Central memory CD4-positive, alpha-beta T cell (primary cell): ENCODE results near the gene SRC.

Experiments used
- DNase-seq: peaks from one replicate; pipeline ENCODE4 v3.0.0; 2022

The SRC gene

DNA sequence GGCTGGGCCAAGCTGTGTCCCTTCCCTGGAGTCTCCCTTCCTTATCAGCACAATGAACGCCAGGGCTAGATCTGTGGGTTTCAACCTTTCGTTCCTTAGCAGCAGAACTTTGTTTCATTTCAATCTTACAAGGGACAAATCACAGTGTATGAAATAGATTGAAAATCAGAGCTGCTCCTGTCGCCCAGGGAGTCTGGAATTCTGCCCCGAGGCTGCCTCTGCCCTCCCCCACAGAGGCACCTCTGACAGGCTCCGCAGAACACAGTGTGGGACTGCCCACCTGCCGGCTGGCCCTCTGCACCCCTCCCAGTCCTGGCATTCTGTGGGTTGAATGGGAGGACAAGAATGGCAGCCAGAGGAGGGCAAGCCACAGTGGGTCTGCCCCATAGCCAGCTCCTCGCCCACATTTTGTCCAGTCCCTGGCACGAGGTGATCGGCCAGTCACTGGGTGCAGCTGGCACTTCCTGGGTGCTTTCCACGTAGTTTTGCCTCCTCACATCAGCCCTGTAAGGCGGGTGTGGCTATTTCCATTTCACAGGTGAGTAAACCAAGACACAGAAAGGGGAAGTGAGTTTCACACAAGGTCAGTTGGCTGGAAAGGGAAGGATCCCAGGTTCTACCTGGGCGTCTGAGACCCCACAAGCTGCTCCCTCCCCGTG, 30.4 kb upstream of the SRC start:
- no peak for DNase-seq

DNA sequence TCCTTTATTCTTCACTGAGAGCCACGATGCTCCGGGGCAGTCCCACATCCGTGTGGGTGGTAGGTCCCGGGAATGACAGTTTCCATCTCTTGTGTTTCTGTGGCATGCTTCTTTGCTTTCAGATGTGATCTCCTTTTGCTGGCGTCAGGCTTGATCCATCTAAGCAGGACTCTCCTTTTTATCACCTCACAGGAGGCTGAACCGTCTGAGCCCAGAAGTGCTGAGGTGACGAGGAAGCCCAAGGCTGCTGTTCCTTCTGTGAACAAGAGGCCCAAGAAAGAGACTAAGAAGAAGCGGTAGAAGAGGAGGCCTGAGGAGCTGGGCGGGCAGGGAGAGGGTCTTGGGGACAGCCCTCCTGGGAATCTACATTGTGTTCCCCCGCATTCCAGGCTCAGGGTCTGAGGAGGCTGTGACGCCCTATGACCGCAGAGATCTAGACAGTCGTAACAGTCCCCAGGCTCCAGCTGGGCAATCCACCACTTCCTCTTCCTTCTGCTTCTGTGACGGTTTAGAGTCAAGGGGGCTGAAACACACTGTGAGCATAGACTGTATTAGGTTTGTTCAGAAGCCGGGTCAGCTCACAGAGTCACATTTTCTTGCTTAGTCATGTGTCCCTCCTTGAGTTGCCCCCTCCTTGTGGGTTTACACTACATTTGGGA, 29.7 kb upstream of the SRC start:
- no peak for DNase-seq

GRCh38 chr20:37316775-37317170, 29.2 kb upstream of the SRC start:
- no peak for DNase-seq

DNA sequence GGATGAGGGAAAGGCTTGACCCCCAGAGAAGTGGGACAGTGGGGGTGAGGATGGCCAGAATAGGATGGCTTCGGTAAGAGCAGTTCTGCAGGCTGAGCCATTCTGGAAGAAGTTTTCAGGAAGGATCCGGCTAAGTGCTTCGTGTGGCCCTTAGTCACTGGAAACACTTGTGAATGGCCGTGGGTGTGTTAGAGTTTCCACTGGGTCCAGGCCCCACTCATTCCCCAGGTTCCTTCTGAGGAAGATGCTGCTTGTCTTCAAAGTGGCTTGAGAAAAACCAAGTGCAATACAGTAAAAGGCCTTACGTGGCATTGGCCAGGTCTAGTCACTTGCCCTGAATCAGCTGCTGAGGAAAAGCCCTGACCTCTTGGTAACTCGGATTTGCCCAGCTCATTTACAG, 28.6 kb upstream of the SRC start:
- no peak for DNase-seq

- no peak for DNase-seq
Measured at GRCh38 chr20:37317994-37318640, 27.8 kb upstream of the SRC start.

DNA sequence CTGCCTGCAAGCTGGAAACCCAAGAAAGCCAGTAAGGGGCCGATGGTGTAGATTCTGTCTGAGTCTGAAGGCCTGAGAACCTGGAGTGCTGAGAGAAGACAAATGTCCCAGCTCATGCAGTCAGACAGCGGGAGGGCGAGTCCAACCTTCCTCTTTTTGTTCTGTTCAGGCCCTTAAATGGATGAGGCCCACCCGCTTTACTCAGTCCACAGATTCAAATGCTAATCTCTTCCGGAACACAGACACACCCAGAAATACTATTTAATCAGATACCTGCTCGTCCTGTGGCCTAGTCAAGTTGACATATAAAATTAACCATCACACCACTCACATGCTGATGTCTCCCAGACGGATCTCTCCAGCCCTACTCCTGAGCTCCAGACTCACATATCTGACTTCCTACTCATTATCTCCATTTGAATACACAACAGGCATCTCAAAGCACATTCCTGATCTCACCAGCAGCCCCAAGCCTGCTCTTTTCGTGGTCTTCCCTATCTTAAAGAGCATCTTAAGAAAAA, 26.7 kb upstream of the SRC start:
- no peak for DNase-seq

GRCh38 chr20:37323985-37324384, 22.0 kb upstream of the SRC start:
- no peak for DNase-seq

DNA sequence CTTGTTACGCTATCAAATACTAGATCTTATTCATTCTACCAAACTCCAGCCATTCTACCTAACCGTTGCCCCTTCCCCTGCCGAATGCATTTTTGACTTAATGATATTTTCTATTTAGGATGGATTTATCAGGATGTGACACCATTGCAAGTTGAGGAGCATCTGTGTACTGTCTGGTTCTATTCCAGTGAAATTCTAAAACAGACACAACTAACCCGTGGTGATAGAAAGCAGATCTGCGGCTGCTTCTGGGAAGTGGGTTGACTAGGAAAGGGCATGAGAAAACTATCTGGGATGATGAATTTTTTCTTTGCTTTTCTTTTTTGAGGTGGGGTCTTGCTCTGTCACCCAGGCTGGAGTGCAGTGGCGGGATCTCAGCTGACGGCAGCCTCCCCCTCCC, 20.7 kb upstream of the SRC start:
- no peak for DNase-seq

- DNase-seq, result no peak
Measured at GRCh38 chr20:37326666-37327065, 19.3 kb upstream of the SRC start.

- no peak for DNase-seq
Measured at GRCh38 chr20:37327748-37328147, 18.2 kb upstream of the SRC start.

- no peak for DNase-seq
Measured at GRCh38 chr20:37328149-37328945, 17.6 kb upstream of the SRC start.

- no peak for DNase-seq
Measured at GRCh38 chr20:37329481-37330165, 16.3 kb upstream of the SRC start.

GRCh38 chr20:37330316-37330715, 15.6 kb upstream of the SRC start:
- DNase-seq, result no peak

DNA sequence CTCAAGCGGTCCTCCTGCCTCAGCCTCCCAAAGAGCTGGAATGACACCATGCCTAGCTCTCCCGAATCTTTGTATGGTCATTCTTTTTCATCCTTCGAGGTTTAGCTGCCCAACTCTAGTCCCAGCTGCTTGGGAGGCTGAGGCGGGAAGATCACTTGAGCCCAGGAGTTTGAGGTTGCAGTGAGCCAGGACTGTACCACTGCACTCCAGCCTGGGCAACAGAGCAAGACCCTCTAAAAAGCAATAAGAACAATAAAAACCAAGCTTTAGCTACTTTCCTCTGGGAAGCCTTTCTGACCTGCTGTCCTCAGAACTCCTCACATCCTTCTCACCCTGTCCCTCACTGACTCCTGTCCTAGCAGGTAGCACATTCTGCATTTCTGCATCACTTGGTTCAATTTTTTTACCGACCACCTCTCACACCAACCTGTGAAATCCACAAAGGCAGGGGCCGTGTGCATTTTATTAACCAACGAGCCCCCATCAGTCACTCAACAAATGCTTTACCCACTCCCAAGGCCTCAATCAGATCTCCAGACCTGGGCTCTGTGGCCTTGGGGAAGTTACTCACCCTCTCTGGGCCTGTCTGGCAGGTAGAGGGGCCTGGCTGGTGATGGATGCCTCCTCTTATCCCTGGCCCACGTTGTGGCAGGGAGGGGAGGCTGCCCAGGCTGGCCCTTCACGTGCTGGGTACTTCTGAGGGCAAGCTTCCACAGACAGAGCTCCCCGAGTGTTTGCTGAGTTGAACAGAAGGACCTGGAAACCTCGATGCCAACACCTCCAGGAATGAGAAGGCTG, 14.7 kb upstream of the SRC start:
- DNase-seq, result no peak

GRCh38 chr20:37333130-37333847, 12.7 kb upstream of the SRC start:
- no peak for DNase-seq

DNA sequence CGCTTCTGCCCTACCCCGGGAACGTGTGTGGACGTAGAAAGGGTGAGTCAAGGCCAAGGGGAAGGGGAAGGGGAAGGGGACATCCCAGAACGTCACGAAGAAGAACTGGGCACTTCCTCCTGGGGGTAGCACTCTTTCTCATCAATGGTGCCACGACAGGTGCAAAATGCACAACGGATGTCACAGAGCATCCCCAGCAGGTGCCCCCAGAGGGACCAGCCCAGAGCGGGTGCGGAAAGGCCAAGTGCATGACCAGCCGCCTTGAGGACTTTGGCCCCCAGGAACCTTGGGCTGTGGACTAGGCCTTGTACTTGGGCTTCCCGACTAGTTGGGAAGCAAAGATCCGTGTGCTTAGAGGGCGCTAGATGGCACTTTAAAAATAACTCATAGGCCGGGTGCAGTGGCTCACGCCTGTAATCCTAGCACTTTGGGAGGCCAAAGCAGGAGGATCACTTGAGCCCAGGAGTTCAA, 12.1 kb upstream of the SRC start:
- DNase-seq, result no peak

GRCh38 chr20:37334450-37334849, 11.5 kb upstream of the SRC start:
- no peak for DNase-seq

GRCh38 chr20:37335642-37336368, 10.1 kb upstream of the SRC start:
- no peak for DNase-seq

GRCh38 chr20:37336369-37337207, 9.4 kb upstream of the SRC start:
- no peak for DNase-seq
